ENCODE measurements around the gene ADD2.

- no peak for TF ChIP-seq POLR2AphosphoS5 (IDR thresholded peaks at IDR 0.05; ENCODE audit: borderline replicate concordance, low read depth, low read length)
- TF ChIP-seq EZH2 (IDR thresholded peaks at IDR 0.05) = no peak
Measured at GRCh38 chr2:70678576-70679143, 89.3 kb downstream of the ADD2 start.
